GM20431 (cell line): ENCODE data around the gene CACNB2.
"Not testable (repeated sequence)": the region's sequence is repeated elsewhere in the genome, so short reads cannot be mapped to it uniquely, and the experiment has no call there.

Experiments
- in situ Hi-C: fragments of 300-500 bp; cut with MseI, MboI; formaldehyde crosslinking; loops from one replicate; pipeline ENCODE4 v1.15.0; 2020; ENCODE audit warnings: low sequenced_read_pairs; ENCODE audit not compliant: unreplicated experiment

Gene CACNB2

DNA sequence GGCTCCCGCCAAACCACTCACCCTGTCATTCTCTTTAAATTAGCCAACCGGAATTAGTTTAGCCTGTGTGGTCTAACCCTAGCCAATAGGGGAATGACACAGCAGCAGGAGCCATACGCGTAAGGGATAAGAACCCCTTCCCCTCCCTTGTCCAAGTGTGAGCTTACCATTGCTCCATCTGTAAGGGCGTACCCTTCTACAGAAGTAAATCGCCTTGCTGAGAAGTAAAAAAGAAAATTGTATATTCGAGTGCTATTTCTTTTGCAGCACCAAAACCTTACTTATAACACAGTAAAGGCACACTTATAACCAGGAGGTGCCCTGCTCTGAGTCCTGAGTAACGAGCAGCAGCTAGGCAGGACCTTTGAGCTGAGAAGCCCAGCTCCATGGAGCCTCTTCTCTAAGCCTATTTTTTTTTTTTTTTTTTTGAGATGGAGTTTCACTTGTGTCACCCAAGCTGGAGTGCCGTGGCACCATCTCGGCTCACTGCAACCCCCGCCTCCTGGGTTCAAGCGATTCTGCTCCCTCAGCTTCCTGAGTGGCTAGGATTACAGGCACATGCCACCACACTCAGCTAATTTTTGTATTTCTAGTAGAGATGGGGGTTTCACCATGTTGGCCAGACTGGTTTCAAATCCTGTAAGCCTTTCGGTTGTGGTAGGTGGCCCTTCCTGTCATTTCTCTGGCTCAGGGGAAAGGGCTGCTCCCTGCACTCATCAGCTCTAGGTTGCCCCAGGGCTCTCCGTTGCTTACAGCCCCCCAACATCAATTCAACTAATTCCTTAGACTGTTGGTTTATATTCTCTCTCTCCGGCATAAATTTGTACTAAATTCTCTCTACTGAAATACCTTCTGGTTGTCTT, 437.8 kb downstream of the CACNB2 start:
- in situ Hi-C loops, result no loop called here

DNA sequence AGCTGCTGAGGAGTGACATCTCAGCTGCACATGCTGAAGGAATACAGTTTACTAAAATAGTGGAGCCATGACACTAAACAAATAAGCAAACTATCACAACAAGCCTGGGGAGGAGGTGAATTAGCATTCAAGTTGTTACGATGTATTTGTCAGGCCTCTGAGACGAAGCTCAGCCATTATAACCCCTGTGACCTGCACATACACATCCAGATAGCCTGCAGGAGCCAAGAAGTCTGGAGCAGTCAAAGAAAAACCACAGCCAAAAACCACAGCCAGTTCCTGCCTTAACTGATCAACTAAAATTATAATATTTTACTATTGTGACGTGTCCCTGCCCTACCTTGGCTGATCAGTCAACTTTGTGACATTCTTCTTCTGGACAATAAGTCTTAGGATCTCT, 442.6 kb downstream of the CACNB2 start:
- in situ Hi-C loops, result no loop called here

DNA sequence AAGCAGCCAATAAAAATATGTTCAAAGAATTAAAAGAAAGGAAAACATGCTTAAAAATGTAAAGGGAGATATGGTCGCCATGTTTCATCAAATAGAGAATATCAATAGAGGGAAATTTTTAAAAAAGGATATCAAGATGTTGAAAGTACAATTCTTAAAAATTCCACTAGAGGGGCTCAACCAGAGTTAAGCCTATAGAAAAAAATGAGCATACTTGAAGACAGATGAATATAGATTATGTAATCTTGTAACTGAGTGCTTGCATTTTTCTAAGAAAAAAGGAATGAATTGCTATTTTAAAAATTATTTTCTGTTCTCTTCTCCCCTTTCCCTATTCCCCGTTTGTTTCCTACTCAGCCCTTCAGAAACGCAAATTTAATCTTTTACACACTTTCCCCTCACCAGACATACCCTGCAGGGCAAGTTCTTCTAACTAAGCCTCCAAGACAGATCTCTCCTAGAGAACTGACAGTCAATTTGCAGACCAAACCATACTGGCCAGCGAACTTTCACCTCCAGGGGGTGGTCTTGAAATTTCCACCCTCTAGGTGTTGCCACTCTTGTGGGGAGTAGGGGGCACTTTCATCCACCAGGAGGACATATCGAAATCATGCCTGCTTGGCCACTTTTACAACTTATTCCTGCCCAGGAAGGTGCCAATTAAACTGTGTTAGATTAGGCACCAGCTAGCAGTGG, 443.5 kb downstream of the CACNB2 start:
- in situ Hi-C loops, result no loop called here

- in situ Hi-C loops, result not testable (repeated sequence)
Observed at GRCh38 chr10:18586637-18587036, 446.4 kb downstream of the CACNB2 start.

DNA sequence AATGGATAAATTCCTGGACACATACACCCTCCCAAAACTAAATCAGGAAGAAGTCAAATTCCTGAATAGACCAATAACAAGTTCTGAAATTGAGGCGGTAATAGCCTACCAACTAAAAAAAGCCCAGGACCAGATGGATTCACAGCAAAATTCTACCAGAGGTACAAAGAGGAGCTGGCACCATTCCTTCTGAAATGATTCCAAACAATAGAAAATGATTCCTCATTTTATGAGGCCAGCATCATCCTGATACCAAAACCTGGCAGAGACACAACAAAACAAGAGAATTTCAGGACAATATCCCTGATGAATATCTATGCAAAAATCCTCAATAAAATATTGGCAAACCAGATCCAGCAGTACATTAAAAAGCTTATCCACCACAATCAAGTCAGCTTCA, 450.9 kb downstream of the CACNB2 start:
- in situ Hi-C loops, result not testable (repeated sequence)
